ENCODE results near the gene SLC29A1.
A peak's percentile ranks its signal among the peaks of the same experiment; 100 is the strongest.

Gene SLC29A1

GRCh38 chr6:44232676-44233566 is 9.5 kb downstream of the SLC29A1 start:
- TF ChIP-seq ESRRG (CRISPR knock-in tag; IDR thresholded peaks at IDR 0.05) (no peak), GLIS3 (CRISPR knock-in tag; IDR thresholded peaks at IDR 0.05) (no peak), TCF4 (CRISPR knock-in tag; IDR thresholded peaks at IDR 0.05; ENCODE audit: borderline replicate concordance) (no peak), TOX (CRISPR knock-in tag; IDR thresholded peaks at IDR 0.05; ENCODE audit: borderline replicate concordance) (no peak), ZFP3 (CRISPR knock-in tag; IDR thresholded peaks at IDR 0.05) (no peak), ZNF70 (CRISPR knock-in tag; IDR thresholded peaks at IDR 0.05) (no peak), PPARA (CRISPR knock-in tag; IDR thresholded peaks at IDR 0.05; ENCODE audit: borderline replicate concordance) (no peak), CREB5 (CRISPR knock-in tag; IDR thresholded peaks at IDR 0.05; ENCODE audit: low read depth) (no peak), ZFP30 (CRISPR knock-in tag; IDR thresholded peaks at IDR 0.05) (no peak), ZC3H10 (CRISPR knock-in tag; IDR thresholded peaks at IDR 0.05) (no peak), SNAI2 (CRISPR knock-in tag; IDR thresholded peaks at IDR 0.05) (no peak), OSR1 (CRISPR knock-in tag; IDR thresholded peaks at IDR 0.05) (no peak)
- TF ChIP-seq, protein P1, sequence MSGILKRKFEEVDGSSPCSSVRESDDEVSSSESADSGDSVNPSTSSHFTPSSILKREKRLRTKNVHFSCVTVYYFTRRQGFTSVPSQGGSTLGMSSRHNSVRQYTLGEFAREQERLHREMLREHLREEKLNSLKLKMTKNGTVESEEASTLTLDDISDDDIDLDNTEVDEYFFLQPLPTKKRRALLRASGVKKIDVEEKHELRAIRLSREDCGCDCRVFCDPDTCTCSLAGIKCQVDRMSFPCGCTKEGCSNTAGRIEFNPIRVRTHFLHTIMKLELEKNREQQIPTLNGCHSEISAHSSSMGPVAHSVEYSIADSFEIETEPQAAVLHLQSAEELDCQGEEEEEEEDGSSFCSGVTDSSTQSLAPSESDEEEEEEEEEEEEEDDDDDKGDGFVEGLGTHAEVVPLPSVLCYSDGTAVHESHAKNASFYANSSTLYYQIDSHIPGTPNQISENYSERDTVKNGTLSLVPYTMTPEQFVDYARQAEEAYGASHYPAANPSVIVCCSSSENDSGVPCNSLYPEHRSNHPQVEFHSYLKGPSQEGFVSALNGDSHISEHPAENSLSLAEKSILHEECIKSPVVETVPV (CRISPR knock-in tag; IDR thresholded peaks at IDR 0.05): no peak
- TF ChIP-seq, protein P2, sequence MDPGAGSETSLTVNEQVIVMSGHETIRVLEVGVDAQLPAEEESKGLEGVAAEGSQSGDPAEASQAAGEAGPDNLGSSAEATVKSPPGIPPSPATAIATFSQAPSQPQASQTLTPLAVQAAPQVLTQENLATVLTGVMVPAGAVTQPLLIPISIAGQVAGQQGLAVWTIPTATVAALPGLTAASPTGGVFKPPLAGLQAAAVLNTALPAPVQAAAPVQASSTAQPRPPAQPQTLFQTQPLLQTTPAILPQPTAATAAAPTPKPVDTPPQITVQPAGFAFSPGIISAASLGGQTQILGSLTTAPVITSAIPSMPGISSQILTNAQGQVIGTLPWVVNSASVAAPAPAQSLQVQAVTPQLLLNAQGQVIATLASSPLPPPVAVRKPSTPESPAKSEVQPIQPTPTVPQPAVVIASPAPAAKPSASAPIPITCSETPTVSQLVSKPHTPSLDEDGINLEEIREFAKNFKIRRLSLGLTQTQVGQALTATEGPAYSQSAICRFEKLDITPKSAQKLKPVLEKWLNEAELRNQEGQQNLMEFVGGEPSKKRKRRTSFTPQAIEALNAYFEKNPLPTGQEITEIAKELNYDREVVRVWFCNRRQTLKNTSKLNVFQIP (CRISPR knock-in tag; IDR thresholded peaks at IDR 0.05; ENCODE audit: borderline replicate concordance, low read depth): no peak
- ATAC-seq: no peak

DNA sequence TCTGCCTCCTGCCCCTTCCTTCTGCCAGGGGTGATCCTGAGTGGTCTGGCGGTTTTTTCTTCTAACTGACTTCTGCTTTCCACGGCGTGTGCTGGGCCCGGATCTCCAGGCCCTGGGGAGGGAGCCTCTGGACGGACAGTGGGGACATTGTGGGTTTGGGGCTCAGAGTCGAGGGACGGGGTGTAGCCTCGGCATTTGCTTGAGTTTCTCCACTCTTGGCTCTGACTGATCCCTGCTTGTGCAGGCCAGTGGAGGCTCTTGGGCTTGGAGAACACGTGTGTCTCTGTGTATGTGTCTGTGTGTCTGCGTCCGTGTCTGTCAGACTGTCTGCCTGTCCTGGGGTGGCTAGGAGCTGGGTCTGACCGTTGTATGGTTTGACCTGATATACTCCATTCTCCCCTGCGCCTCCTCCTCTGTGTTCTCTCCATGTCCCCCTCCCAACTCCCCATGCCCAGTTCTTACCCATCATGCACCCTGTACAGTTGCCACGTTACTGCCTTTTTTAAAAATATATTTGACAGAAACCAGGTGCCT is 10.2 kb downstream of the SLC29A1 start:
- TF ChIP-seq TCF4 (CRISPR knock-in tag; IDR thresholded peaks at IDR 0.05; ENCODE audit: borderline replicate concordance) (no peak), SNAI2 (CRISPR knock-in tag; IDR thresholded peaks at IDR 0.05) (no peak), TOX (CRISPR knock-in tag; IDR thresholded peaks at IDR 0.05; ENCODE audit: borderline replicate concordance) (no peak), ZNF70 (CRISPR knock-in tag; IDR thresholded peaks at IDR 0.05) (no peak), GLIS3 (CRISPR knock-in tag; IDR thresholded peaks at IDR 0.05) (no peak), ZNF565 (CRISPR knock-in tag; conservative IDR thresholded peaks at IDR 0.05; ENCODE audit: low read depth) (no peak)
- ATAC-seq: no peak; the same call in 2 of the 3 replicates

- peak; percentile 79 for ATAC-seq
- TF ChIP-seq ZNF70 (CRISPR knock-in tag; IDR thresholded peaks at IDR 0.05) (peak; percentile 10; the same call in 1 of the 2 replicates), SNAI2 (CRISPR knock-in tag; IDR thresholded peaks at IDR 0.05) (0 out of 2 replicates have a peak, but pooled peaks have one; percentile 9), CSDC2 (CRISPR knock-in tag; IDR thresholded peaks at IDR 0.05) (0 out of 2 replicates have a peak, but pooled peaks have one; percentile 16), CREB5 (CRISPR knock-in tag; IDR thresholded peaks at IDR 0.05; ENCODE audit: low read depth) (no peak)
Measured at GRCh38 chr6:44234101-44235025, 11.0 kb downstream of the SLC29A1 start.

DNA sequence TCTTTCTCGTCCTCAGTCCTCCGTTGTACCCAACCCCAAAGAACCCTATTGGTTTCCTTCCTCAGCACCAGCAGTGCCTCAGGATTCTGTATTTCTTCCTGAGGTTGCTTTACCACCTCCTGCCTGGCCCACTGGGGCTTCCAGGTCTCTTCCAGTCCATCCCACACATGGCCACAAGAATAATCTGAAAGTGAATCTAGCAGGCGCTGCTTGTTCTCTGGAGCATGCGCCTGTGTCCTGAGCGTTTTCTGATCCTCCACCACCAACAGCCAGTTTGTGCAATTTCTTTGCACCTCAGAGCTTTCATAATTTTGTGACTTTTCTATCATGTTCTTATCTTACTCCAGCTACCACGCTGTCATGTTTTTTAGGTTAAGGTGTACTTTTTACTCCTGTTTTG is 11.9 kb downstream of the SLC29A1 start:
- TF ChIP-seq RARB (CRISPR knock-in tag; IDR thresholded peaks at IDR 0.05): no peak
- TF ChIP-seq ARNTL (CRISPR knock-in tag; IDR thresholded peaks at IDR 0.05; ENCODE audit: borderline replicate concordance, low read depth): no peak
- TF ChIP-seq ZNF565 (CRISPR knock-in tag; conservative IDR thresholded peaks at IDR 0.05; ENCODE audit: low read depth): no peak
- TF ChIP-seq, protein P1 (CRISPR knock-in tag; IDR thresholded peaks at IDR 0.05): no peak
- TF ChIP-seq ISL1 (CRISPR knock-in tag; IDR thresholded peaks at IDR 0.05): no peak
- TF ChIP-seq BACH2 (CRISPR knock-in tag; IDR thresholded peaks at IDR 0.05; ENCODE audit: borderline replicate concordance): no peak
- TF ChIP-seq ZFP3 (CRISPR knock-in tag; IDR thresholded peaks at IDR 0.05): no peak
- ATAC-seq: no peak
